SKM-1 treated with dmso at 0.1 percent for 144 hours (cell line): ENCODE measurements around the gene ANKRD34A.
A peak's percentile ranks its signal among the peaks of the same experiment; 100 is the strongest.

ENCODE experiments used
- DNase-seq: peaks from one replicate; lab custom pipeline; 2025; ENCODE audit not compliant: unreplicated experiment; lab: John Stamatoyannopoulos, UW

The ANKRD34A gene

GRCh38 chr1:145964328-145965118 is at the start of gene ANKRD34A, which contains the start of gene POLR3GL:
Gene ANKRD34A (minus strand): TSS chr1:145964575. CDS start chr1:145961759, 2,816 bp downstream.
Gene POLR3GL (plus strand): TSS chr1:145964690. CDS start chr1:145974866, 10,176 bp downstream.
- DNase-seq: peak; percentile 95

DNA sequence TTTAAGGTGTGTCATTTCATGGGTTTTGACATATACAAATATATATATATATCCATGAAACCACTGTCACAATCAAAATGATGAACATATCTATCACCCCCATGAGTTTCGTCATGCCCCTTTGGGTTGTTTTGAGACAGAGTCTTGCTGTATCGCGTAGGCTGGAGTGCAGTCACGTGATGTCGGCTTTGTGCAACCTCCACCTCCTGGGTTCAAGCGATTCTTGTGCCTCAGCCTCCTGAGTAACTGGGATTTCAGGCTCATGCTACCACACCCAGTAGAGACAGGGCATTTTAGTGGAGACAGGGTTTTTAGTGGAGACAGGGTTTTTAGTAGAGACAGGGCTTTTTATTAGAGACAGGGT is 49.2 kb upstream of the ANKRD34A start:
- DNase-seq: no peak

DNA sequence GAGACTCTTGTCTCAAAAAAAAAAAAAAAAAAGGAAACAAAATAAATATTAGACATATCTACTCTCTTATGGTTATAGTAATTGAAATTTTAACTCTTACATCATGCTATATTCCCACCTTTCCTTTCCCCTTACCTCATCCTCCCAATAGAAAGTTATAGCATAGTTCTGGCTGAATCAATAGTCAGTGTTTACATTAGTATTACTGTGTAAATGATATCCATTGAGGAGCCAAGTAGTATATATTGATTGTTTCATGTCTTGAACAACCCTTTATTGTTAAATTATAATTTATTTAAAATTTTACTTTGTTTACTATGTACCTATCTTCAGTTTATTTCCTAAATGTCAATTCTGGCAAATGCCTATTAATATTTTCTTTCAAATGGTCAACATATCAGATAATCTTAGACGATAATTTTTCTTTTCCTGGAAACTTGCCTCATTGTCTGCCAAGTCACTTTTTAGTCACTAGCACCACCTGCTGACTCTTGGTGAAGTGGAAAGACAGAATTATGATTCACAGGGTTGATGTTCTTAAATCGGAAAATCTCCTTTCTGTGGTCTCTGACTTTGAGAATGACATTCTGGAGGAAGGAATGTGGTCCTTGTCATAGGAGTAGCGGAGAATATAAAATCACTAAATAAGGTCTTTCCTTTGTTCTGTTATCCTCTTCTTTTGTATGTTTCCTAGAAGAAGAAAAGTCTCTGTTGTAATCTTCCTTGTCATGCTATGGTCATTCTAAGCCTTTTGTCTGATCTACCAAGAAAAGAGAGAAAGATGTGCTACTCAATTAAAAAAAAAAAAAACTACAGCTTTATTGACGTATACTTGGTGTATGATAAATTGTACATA is 48.6 kb upstream of the ANKRD34A start:
- peak; percentile 85 for DNase-seq

DNA sequence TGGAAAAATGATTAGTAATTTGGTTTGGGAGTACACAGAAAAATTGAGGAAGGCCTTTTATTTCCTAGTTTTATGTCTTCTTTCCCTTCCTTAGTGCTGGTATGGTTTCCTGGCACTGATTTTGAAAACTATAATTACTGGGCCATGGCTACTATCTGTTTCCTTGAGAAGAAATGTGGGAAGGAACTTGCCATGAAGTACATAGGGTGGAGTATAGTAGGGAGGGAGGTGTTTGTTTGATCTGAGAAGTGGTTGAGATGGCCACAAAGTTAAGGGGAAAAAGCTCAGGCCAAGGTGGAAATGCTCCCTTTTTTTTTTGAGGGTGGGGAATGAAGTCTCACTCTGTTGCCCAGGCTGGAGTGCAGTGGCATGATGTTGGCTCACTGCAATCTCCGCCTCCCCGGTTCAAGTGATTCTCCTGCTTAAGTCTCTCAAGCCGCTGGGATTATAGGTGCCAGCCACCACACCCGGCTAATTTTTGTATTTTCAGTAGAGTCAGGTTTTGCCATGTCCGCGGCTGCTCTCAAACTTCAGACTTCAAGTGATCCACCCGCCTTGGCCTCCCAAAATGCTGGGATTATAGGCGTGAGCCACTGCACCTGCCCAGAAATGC is 45.9 kb upstream of the ANKRD34A start:
- DNase-seq: no peak

- DNase-seq: no peak
These were observed 43.2 kb upstream of the ANKRD34A start for GRCh38 chr1:146007489-146008133.

DNA sequence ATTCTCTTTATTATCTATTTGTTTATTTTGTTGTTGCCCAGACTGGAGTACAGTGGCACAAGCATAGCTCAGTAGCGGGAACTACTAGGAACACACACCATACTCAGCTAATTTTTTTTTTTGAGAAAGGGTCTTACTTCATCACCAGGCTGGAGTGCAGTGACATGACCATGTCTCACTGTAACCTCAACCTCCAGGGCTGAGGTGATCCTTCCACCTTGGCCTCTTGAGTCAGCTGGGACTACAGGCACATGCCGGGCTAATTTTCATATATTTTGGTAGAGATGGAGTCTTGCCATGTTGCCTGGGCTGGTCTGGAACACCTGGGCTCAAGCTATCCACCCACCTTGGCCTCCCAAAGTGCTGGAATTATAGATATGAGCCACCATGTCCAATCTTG is 37.3 kb upstream of the ANKRD34A start:
- DNase-seq: no peak

- DNase-seq: no peak
These were observed 35.1 kb upstream of the ANKRD34A start for GRCh38 chr1:145999321-146000024.

DNA sequence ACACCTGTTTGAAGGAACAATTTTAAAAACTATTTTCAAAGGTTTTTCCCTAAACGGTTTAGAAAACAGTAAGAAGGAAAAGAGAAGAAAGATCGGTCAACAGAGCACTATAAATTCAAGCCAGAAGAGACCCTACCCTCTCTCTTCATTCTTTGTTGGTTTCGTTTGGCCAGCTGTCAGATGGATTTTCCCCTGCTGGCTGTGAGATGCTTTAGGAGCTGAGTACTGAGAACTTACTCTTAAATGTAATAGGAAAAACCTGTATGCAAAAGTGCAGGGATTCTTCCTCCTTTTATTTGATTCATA is 33.3 kb upstream of the ANKRD34A start:
- DNase-seq: no peak

DNA sequence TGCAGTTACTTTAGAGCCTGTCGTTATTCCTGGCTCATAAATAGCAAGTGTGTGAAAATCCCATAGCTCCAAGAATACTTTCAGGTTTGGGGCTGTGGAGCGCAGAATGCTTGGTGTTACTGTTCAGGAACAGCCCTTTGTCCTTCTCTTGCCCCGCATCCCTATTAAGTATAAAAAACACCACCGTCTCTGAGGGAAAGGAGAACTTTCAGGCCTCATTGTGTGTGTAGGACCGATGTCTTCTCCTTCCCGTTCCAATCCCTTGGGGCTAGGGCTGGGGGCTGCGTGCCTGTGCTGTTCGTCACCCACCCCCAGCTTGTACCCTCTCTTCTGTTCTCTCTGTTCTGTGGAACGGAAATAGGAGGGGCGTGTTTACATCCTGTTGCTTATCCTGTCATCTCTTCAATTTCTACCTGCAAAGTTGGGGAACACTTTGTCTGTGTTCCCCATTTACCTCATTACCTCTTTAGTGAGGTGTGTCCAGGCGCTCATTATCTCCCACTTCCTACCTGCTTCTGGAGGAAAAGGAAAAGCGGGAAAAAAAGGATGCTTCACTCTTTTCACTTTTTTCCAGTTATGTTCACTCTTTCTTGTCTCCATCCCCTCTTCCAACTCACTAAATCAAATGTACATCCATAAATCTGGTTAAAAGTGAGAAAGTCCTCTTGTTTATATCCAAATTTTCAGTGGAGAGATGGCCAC is 32.8 kb upstream of the ANKRD34A start:
- DNase-seq: no peak

DNA sequence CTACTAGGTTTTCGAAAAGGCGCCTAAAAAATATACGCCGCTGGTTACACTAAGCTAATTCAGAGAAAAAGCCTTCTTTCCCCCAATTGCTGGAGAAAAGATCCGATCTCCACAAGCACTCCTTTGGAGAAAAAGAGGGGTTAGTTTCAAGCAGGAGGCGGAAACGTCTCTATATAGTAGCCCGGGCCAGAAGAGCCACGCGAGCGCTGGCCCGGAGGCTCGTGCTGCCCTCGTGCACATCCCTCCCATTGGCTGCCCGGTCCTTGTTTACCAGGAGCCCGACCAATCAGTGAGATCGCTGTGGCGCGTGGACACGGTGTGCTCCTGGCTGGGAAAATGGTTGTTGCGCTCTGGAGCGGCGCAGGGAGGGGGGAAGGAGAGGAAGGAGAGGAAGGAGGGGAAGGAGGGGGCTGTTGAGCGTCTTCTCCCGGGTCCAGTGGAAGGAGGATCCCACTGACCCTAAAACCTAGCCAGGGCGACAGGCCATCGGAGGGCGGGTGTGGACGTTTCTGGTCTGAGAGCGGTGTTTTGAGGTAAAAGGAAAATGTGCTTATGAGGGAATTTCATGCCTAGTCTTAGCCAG is 32.1 kb upstream of the ANKRD34A start, which contains the start of gene TXNIP:
Gene TXNIP, minus strand, starts transcription at position 147 of the 583 bp plus-strand sequence. CDS start 313 bp downstream, outside the sequence.
- peak; percentile 99 for DNase-seq

DNA sequence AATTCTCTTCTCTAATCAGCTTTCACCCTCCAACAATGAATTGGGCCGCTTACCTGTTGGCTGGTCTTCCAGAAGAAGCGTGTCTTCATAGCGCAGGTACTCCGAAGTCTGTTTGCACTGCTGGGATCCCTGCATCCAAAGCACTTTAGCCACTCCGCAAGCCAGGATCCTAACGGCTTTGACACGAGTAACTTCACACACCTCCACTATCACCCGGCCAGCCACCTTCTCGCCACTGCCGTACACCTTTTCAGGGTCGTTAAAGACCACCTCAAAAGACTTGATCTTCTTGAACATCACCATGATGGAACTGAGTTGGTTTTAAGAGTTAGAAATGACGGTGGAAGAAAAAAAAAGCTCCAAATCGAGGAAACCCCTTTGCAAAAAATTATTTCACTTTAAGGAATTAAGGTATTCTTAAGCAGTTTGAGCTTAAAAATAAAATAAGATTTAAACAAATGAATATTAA is 31.6 kb upstream of the ANKRD34A start:
- DNase-seq: no peak

DNA sequence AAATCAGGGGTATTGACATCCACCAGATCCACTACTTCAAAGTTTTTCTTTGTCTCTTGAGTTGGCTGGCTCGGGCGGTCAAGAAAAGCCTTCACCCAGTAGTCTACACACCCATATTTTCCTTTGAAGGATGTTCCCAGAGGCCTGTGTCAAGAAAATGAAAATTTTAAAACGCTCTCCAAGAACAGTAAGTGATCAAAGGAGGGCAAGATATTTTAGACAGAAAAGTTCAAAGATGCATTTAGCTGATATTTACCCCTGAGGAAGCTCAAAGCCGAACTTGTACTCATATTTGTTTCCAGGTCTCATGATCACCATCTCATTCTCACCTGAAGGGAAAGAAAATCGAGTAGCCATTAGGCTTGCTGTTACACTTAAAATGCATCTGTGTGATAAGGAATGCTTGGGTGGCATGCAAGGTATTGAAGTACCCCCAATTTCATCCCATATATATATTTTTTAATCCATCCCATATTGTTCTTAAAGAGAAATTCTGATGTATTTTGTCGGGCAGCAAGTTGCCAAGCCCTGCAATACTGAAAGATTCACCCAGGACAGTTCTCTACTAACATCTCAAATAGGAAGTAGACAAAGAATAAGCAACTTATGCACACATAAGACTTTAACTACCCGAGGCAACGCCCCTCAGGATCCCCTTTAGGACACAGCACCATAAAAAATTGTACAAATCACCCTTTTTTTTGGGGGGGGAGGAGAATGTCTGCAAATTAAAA is 30.9 kb upstream of the ANKRD34A start:
- DNase-seq: no peak

DNA sequence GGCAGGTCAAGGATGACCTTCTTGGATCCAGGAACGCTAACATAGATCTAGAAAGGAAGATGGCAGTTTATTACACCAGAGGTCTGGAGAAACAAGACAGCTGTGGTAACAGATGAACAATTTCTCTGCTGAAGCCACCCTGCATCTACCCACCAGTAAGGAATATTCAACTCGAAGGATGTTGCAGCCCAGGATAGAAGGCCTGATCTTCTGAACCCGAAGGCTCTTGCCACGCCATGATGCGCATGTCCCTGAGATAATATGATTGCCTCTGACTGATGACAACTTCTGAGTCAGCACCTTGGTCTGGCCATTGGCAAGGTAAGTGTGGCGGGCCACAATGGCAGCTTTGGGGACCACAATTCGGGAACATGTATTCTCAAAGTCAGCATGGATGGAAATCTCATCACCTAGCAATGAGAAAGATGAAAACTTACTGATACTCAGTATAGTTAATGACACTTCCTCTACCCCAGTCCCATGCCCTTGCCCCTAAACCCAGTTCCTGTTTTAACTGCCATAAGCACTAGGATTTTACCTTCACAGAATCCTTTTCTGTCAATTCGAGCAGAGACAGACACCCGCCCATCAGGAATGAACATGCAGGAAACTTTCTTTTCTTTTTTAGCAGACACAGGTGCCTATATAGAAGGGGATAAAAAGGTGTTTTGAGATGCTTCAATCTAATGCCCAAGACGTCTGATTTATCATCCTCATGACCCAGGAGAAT is 30.2 kb upstream of the ANKRD34A start:
- DNase-seq: no peak

DNA sequence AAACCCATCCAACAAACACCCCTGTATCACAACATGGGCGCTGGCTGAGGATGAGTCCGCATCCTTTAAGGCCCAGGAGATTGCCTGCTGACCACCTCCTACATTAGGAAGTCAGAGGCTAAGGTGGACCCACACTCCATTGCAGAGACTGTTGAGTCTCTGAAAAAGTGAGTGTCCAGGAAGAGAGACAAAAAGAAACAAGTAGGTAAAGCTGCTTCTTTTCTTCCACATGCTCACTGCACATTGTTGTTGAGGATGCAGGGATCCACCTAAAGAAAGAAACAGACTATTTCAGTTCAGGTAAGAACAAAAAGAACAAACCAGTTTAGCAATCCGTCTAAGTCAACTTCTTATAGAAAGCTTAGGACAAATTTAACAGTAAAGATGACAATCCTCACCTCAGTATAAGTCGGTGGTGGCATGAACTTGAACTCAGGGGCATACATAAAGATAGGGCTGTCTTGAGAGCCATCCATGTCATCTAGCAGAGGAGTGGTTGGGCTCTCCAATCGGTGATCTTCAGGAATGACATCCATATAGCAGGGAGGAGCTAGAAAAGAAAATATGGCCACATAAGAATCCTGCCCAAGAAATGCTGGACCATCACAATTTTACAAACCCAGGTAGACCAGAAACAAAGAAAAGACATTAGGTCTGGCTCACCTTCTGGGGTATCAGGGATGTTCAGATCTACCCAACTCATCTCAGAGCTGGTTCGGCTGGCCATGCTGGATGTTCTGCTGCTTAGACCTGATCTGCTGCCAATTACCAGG is 29.4 kb upstream of the ANKRD34A start:
- no peak for DNase-seq

GRCh38 chr1:145992958-145993617 is 28.7 kb upstream of the ANKRD34A start:
- no peak for DNase-seq

DNA sequence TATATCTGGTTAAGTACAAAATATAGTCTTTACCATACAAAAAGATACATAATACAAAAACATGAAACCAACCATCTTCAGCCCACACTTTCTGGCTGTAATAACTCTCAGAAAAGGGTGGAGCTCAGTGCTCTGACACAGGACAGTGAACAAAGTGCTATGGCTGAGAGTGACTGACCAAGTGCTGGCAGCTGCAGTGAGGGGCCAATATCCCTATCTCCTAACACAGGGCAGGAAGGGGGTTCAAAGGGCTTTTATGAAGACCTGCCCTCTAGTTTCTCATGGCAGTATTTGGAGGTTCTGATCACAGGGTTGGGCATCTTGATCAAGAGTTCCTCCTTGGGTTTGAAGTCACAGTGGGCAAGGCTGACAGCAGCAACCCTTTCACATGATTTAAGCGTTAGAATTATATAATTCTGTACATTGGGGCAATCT is 28.1 kb upstream of the ANKRD34A start:
- DNase-seq: no peak
